NT2/D1 (cell line): ENCODE data around the gene KLRG1.

ENCODE experiments used
- YY1 ChIP-seq: IDR thresholded peaks from 2 replicates; pipeline ENCODE4 v1.6.1; 2011; ENCODE audit not compliant: insufficient read length, insufficient read depth
- ZNF274 ChIP-seq: IDR thresholded peaks from 2 replicates; pipeline ENCODE4 v1.6.1; 2011; ENCODE audit warnings: mild to moderate bottlenecking, low read depth, low read length

DNA sequence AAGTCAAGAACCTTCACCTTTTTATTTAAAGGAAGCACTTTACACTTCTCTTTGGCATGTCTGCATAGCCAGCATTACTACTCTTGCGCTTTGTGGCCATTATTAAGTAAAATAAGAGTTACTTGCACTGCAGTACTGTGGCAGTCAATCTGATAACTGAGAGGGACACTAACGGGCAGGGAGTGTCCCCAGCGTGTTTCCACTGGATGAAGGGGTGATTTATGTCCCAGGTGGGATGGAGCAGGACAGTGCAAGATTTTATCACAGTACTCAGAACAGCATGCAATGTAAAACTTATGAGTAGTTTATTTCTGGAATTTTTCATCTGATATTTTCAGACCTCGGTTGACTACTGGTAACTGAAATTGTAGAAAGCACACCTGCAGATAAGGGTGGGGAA lies 31.8 kb upstream of the KLRG1 start:
- no peak for TF ChIP-seq YY1
- TF ChIP-seq ZNF274: no peak
